ACC112 (cell line): ENCODE results near the gene LAMA4.

ENCODE experiments used
- H2AFZ ChIP-seq: fragments of 200-600 bp; sonication (generic); one replicate; pipeline ENCODE4 v1.6.0; 2017; ENCODE audit warnings: antibody characterized with exemption, low read length; ENCODE audit not compliant: unreplicated experiment
- H3K27ac ChIP-seq: fragments of 200-600 bp; sonication (generic); 2 replicates; pipeline ENCODE4 v1.5.1; 2014; ENCODE audit warnings: low read depth, mild to moderate bottlenecking, antibody characterized with exemption, low read length, moderate library complexity
- H3K27me3 ChIP-seq: fragments of 200-600 bp; sonication (generic); 2 replicates; pipeline ENCODE4 v1.6.1; 2014; ENCODE audit warnings: mild to moderate bottlenecking, antibody characterized with exemption, low read length, moderate library complexity, mixed read lengths; ENCODE audit not compliant: insufficient read depth
- H3K36me3 ChIP-seq: fragments of 200-600 bp; sonication (generic); 2 replicates; pipeline ENCODE4 v1.6.1; 2016; ENCODE audit warnings: mild to moderate bottlenecking, antibody characterized with exemption, low read length, moderate library complexity, mixed read lengths; ENCODE audit not compliant: insufficient read depth
- H3K4me1 ChIP-seq: fragments of 200-600 bp; sonication (generic); one replicate; pipeline ENCODE4 v1.6.1; 2016; ENCODE audit warnings: low read length, mixed read lengths; ENCODE audit not compliant: insufficient read depth, unreplicated experiment, control insufficient read depth
- H3K4me3 ChIP-seq: fragments of 200-600 bp; sonication (generic); 2 replicates; pipeline ENCODE4 v1.5.1; 2014; ENCODE audit warnings: mild to moderate bottlenecking, low read depth, low read length
- H3K79me2 ChIP-seq: fragments of 200-600 bp; sonication (generic); one replicate; pipeline ENCODE4 v1.6.0; 2016; ENCODE audit warnings: low read length; ENCODE audit not compliant: control insufficient read depth, unreplicated experiment, insufficient read depth

LAMA4 gene

GRCh38 chr6:112145080-112145573 is 109.2 kb downstream of the LAMA4 start:
- Histone ChIP-seq H3K27me3 (no peaks in the 10 kb centered on the region), H3K4me1 (no peaks in the 10 kb centered on the region), H3K4me3 (no peak overlapping the region), H3K27ac (no peak overlapping the region), H2AFZ (no peak overlapping the region), H3K36me3 (peaks cover 51% of the 10 kb centered on the region), H3K79me2 (no peaks in the 10 kb centered on the region)

- Histone ChIP-seq H3K27me3 (no peaks in the 10 kb centered on the region), H3K79me2 (no peaks in the 10 kb centered on the region), H2AFZ (no peak overlapping the region), H3K36me3 (peaks cover 59% of the 10 kb centered on the region), H3K4me1 (no peaks in the 10 kb centered on the region), H3K27ac (no peak overlapping the region), H3K4me3 (no peak overlapping the region)
Observed at GRCh38 chr6:112144145-112144926, 110.0 kb downstream of the LAMA4 start.

GRCh38 chr6:112141707-112142106 is 112.7 kb downstream of the LAMA4 start:
- Histone ChIP-seq H3K79me2 (no peaks in the 10 kb centered on the region), H3K27ac (no peak overlapping the region), H3K36me3 (peaks cover 70% of the 10 kb centered on the region), H3K27me3 (no peaks in the 10 kb centered on the region), H3K4me1 (no peaks in the 10 kb centered on the region), H3K4me3 (no peak overlapping the region), H2AFZ (no peak overlapping the region)

GRCh38 chr6:112139052-112139451 is 115.3 kb downstream of the LAMA4 start:
- Histone ChIP-seq H3K27ac (no peak overlapping the region), H3K79me2 (no peaks in the 10 kb centered on the region), H2AFZ (no peak overlapping the region), H3K4me3 (no peak overlapping the region), H3K36me3 (peaks cover 81% of the 10 kb centered on the region), H3K27me3 (no peaks in the 10 kb centered on the region), H3K4me1 (no peaks in the 10 kb centered on the region)

GRCh38 chr6:112130878-112131277 is 123.5 kb downstream of the LAMA4 start:
- Histone ChIP-seq H3K4me3 (no peak overlapping the region), H3K27ac (no peak overlapping the region), H3K27me3 (no peaks in the 10 kb centered on the region), H3K4me1 (no peaks in the 10 kb centered on the region), H3K36me3 (peaks cover 73% of the 10 kb centered on the region), H3K79me2 (no peaks in the 10 kb centered on the region), H2AFZ (no peak overlapping the region)

GRCh38 chr6:112128208-112128607 is 126.2 kb downstream of the LAMA4 start:
- Histone ChIP-seq H3K27me3 (no peaks in the 10 kb centered on the region), H3K4me1 (no peaks in the 10 kb centered on the region), H2AFZ (no peak overlapping the region), H3K27ac (no peak overlapping the region), H3K79me2 (no peaks in the 10 kb centered on the region), H3K4me3 (no peak overlapping the region), H3K36me3 (peaks cover 65% of the 10 kb centered on the region)

GRCh38 chr6:112123982-112124381 is 130.4 kb downstream of the LAMA4 start:
- Histone ChIP-seq H3K27me3 (no peaks in the 10 kb centered on the region), H3K4me3 (no peak overlapping the region), H2AFZ (no peak overlapping the region), H3K4me1 (no peaks in the 10 kb centered on the region), H3K27ac (no peak overlapping the region), H3K36me3 (peaks cover 67% of the 10 kb centered on the region), H3K79me2 (no peaks in the 10 kb centered on the region)

- H3K27me3 ChIP-seq: no peaks in the 10 kb centered on the region
- peaks cover 6% of the 10 kb centered on the region for H3K4me1 ChIP-seq
- no peaks in the 10 kb centered on the region for H3K79me2 ChIP-seq
- H3K27ac ChIP-seq: no peak overlapping the region
- H2AFZ ChIP-seq: no peak overlapping the region
- H3K4me3 ChIP-seq: no peak overlapping the region
- peaks cover 64% of the 10 kb centered on the region for H3K36me3 ChIP-seq
Observed at GRCh38 chr6:112122756-112123155, 131.6 kb downstream of the LAMA4 start.

- Histone ChIP-seq H3K79me2 (no peaks in the 10 kb centered on the region), H3K4me1 (peaks cover 12% of the 10 kb centered on the region), H3K27ac (peak overlapping the region; percentile 51), H3K27me3 (no peaks in the 10 kb centered on the region), H3K36me3 (peaks cover 74% of the 10 kb centered on the region), H2AFZ (no peak overlapping the region), H3K4me3 (no peak overlapping the region)
Observed at GRCh38 chr6:112118034-112118433, 136.3 kb downstream of the LAMA4 start.

- H3K4me1 ChIP-seq: peaks cover 12% of the 10 kb centered on the region
- no peaks in the 10 kb centered on the region for H3K27me3 ChIP-seq
- H3K4me3 ChIP-seq: no peak overlapping the region
- H3K36me3 ChIP-seq: peaks cover 77% of the 10 kb centered on the region
- H3K27ac ChIP-seq: peak overlapping the region; percentile 51
- H2AFZ ChIP-seq: no peak overlapping the region
- H3K79me2 ChIP-seq: no peaks in the 10 kb centered on the region
Observed at GRCh38 chr6:112117554-112117953, 136.8 kb downstream of the LAMA4 start.

- Histone ChIP-seq H3K4me3 (no peak overlapping the region), H2AFZ (no peak overlapping the region), H3K27ac (no peak overlapping the region), H3K36me3 (peaks cover 74% of the 10 kb centered on the region), H3K79me2 (no peaks in the 10 kb centered on the region), H3K4me1 (peaks cover 12% of the 10 kb centered on the region), H3K27me3 (no peaks in the 10 kb centered on the region)
Observed at GRCh38 chr6:112116221-112116620, 138.1 kb downstream of the LAMA4 start.
